GM21528 (cell line): Measurements from ENCODE around the gene CEMIP2.

ENCODE experiments used
- ATAC-seq: cut with Tn5 transposase; IDR thresholded peaks from one replicate; pipeline ENCODE4 v1.9.1; 2021; ENCODE audit warnings: mild to moderate bottlenecking, moderate library complexity; ENCODE audit not compliant: unreplicated experiment, low FRiP score

The CEMIP2 gene

GRCh38 chr9:71656496-71656895 is 111.8 kb downstream of the CEMIP2 start:
- no peak for ATAC-seq

GRCh38 chr9:71655778-71656177 is 112.5 kb downstream of the CEMIP2 start:
- no peak for ATAC-seq

GRCh38 chr9:71655141-71655540 is 113.2 kb downstream of the CEMIP2 start:
- no peak for ATAC-seq

DNA sequence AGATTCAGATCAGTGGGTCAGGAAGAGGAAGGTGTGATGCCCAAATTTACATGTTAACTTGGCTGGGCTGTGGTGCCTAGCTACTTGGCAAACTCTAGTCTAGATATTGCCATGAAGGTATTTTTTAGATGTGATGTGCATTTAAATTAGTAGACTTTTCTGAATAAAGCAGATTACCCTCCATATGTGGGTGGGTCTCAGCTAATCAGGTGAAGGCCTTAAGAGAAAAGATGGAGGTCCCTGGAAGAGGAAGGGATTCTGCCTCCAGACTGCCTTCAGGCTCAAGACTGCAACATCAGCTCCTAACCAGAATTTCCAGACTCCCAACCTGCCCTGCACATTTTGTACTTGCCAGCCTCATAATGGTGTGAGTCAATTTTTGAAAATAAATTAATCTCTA is 115.8 kb downstream of the CEMIP2 start:
- ATAC-seq: no peak

DNA sequence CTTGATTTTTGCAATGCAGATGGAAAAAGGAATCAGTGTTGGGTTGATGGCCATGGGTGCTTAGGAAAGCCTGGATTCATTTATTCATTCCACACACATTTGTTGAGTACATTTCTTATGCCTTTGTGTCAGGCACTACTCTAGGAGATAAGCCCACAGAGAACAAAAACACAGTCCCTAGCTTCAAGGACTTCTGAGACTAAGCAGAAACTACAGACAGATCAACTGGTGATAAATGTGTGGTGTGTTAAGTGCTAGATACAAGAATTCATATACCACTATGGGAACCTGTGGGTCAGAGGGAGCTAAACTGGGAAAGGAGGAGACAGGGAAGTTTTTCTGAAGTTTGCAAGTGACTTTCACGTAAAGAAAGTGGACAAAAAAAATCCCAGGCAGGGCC is 119.9 kb downstream of the CEMIP2 start:
- no peak for ATAC-seq

- ATAC-seq: no peak
These were observed 121.2 kb downstream of the CEMIP2 start for GRCh38 chr9:71647094-71647591.

DNA sequence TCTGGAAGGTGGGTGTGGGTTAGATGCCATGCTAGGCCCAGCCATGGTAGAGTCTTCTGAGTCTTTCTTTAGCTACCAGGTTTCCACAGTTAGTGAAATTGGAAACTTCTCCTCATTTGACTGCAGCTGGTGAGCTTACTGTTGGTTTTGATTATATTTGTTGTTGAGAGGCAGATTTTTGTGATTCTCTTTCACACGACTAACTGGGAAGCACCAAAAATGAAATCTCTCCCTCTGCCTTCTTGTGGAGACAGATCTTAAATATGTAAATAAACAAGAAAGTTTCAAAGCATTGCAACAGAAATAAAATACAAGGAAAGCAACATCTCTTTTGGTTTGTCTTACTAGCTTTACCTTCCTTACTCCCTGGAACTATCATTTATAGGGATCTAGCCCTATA is 122.2 kb downstream of the CEMIP2 start:
- no peak for ATAC-seq

- ATAC-seq: no peak
These were observed 123.4 kb downstream of the CEMIP2 start for GRCh38 chr9:71644819-71645362.

- ATAC-seq: no peak
These were observed 125.0 kb downstream of the CEMIP2 start for GRCh38 chr9:71643330-71643729.

DNA sequence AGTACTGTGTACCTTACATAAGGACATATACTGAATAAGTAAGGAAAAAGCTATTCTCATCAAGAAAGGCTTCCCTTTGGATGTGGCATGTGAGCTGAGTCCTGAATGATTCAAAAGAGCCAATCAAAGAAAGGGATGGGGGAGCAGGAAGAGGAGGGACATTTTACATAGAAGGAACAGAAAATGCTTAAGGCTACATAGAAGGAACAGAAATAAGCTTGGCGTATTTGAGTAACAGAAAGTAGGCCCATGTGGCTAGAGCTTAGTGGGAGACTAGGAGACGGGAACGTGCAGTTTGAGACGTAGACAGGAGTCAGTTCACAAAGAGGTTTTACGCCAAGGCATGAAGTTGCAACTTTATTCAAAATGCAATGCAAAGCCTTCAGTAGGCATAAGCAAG is 126.3 kb downstream of the CEMIP2 start:
- ATAC-seq: no peak

DNA sequence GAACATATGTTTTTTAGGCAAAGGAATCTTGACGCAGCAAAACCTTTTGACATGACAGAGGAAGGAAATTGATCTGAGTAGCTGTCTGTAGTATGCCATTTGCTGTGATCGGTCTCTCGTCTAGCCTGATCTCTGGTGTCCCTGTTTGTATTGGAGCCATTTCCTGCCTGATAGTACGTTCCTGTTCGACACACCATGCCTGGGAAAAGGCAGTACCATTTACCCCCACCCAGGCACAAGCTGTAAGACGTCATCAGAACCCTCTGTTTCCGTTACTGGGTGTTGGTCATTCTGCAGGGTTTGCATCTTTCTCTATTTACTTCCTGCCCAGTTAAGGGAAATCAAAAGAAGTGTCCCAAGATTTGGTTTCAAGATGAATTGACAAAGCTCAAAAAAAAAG is 129.7 kb downstream of the CEMIP2 start:
- ATAC-seq: no peak

GRCh38 chr9:71637926-71638325 is 130.4 kb downstream of the CEMIP2 start:
- ATAC-seq: no peak

DNA sequence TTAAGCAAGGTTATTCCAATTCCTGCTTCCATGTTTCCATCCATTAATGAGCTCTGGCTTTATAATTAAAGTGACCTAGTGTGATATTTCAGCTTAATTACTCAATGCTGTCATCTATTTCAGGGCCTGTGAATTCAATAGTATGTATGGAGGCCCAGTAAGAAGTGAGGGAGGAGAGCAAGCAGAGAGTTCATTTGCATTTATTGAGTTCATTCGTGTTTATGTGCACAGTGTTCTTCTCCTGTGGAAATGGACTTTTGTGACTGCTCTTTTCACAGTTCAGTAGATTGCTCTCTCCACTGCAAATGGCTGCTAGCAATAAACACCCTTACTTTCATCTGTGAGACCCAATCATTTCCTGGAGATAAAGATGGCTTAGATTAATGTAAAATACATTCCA is 130.9 kb downstream of the CEMIP2 start:
- ATAC-seq: no peak

DNA sequence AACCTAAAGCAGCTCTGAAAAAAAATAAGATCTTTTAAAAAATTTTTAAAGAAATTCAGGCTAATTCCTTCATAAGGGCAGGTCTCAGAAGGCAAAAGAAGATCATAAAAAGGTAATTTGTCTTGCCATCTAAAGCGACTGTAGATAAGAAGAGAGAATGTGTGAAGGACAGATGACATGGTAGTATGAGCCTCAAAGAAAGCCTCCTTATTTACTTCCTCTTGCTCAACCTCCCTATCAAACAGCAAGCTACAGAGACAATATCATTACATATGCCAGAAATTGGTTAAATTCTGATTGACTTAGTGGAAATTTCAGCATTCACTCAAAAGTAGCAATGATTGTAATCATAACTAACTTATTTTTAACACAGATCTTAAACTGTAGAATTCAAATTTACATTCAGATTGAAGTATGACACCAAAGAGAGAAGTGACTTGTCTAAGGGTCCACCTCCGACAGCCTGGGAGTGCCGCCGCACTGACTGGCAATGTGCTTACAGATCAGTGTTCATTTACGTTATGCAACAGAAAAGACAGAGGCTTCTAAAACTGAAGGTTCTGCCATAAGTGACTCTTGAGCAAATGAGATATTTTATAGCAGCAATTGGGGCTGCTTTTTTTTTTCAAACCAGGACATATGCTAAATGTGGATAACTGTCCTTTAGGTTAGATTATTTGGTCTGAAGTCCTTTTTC is 132.0 kb downstream of the CEMIP2 start:
- no peak for ATAC-seq

GRCh38 chr9:71634752-71635151 is 133.6 kb downstream of the CEMIP2 start:
- no peak for ATAC-seq
